NT2/D1 (cell line): ENCODE measurements around the gene RNASEH2A.

ENCODE experiments used
- DNase-seq: peaks from one replicate; pipeline ENCODE4 v3.0.0-alpha.2; 2011; ENCODE audit warnings: low read depth, low spot score
- H3K27me3 ChIP-seq: 2 replicates; pipeline ENCODE4 v1.6.0; 2011; ENCODE audit warnings: mild to moderate bottlenecking; ENCODE audit not compliant: insufficient read length, insufficient read depth
- H3K36me3 ChIP-seq: 2 replicates; pipeline ENCODE4 v1.6.1; 2011; ENCODE audit warnings: mild to moderate bottlenecking, low read length, mixed read lengths; ENCODE audit not compliant: insufficient read depth, insufficient read length
- H3K4me1 ChIP-seq: 2 replicates; pipeline ENCODE4 v1.5.1; 2011; ENCODE audit not compliant: insufficient read depth, insufficient read length
- H3K4me3 ChIP-seq: 2 replicates; pipeline ENCODE4 v1.5.1; 2011; ENCODE audit warnings: low read depth; ENCODE audit not compliant: insufficient read length
- H3K9ac ChIP-seq: 2 replicates; pipeline ENCODE4 v1.6.0; 2011; ENCODE audit warnings: low read depth; ENCODE audit not compliant: insufficient read length
- H3K9me3 ChIP-seq: 2 replicates; pipeline ENCODE4 v1.5.1; 2011; ENCODE audit warnings: mild to moderate bottlenecking, low read length; ENCODE audit not compliant: insufficient read depth
- SUZ12 ChIP-seq: IDR thresholded peaks from 2 replicates; pipeline ENCODE4 v1.6.1; 2011; ENCODE audit not compliant: insufficient read length, insufficient read depth; ENCODE audit errors: extremely low read depth
- YY1 ChIP-seq: IDR thresholded peaks from 2 replicates; pipeline ENCODE4 v1.6.1; 2011; ENCODE audit not compliant: insufficient read length, insufficient read depth
- ZNF274 ChIP-seq: IDR thresholded peaks from 2 replicates; pipeline ENCODE4 v1.6.1; 2011; ENCODE audit warnings: mild to moderate bottlenecking, low read depth, low read length

RNASEH2A gene

GRCh38 chr19:12837225-12837624 lies 30.8 kb downstream of the RNASEH2A start:
- Histone ChIP-seq H3K9ac (no peak overlapping the region), H3K4me3 (no peak overlapping the region), H3K27me3 (peaks cover 38% of the 10 kb centered on the region), H3K36me3 (no peaks in the 10 kb centered on the region), H3K9me3 (no peaks in the 10 kb centered on the region), H3K4me1 (peaks cover 17% of the 10 kb centered on the region)
- DNase-seq = no peak
- TF ChIP-seq YY1 (no peak), ZNF274 (no peak), SUZ12 (no peak)

DNA sequence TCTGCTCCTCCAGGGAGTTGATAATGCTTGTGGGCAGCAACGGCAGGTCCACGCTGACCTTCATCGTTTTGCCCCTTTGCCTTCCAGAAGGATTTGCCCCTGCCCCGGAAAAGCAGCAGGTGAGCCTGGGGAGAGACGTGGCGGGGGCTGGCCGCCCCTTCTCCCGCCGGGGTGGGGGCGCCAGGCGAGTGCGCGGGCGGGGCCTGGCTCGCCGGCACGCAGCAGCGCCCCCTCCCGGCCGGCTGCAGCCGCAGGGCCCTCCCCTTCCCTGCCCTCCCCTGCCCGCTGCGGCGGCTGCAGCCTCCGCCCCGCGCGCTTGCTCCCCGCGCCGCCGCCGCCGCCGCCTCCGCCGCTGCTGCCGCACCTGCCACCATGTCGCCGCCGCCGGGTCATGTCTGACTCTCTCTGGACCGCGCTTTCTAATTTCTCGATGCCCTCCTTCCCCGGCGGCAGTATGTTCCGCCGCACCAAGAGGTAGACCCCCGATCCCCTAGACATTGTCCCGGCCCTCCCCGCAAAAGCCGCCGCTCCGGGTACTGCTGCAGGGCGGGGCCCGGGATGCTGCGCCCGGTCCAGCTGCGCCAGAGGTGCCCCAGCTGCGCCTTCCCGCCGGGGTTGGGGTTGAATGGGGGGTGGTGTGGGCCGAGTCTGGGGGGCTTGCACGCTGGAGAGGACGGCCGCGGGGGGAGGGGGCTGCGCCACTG lies 31.9 kb downstream of the RNASEH2A start, which contains the start of gene MAST1:
Gene MAST1, plus strand, starts transcription at position 334 of the 704 bp plus-strand sequence. Its CDS starts 58 bp downstream, at position 392.
- TF ChIP-seq SUZ12 (no peak), ZNF274 (no peak), YY1 (no peak)
- Histone ChIP-seq H3K36me3 (no peaks in the 10 kb centered on the region), H3K4me3 (peak within 1 kb of the TSS; percentile 45), H3K9ac (peak within 1 kb of the TSS; percentile 65), H3K9me3 (no peaks in the 10 kb centered on the region), H3K27me3 (peaks cover 38% of the 10 kb centered on the region), H3K4me1 (peaks cover 15% of the 10 kb centered on the region)
- DNase-seq = no peak

DNA sequence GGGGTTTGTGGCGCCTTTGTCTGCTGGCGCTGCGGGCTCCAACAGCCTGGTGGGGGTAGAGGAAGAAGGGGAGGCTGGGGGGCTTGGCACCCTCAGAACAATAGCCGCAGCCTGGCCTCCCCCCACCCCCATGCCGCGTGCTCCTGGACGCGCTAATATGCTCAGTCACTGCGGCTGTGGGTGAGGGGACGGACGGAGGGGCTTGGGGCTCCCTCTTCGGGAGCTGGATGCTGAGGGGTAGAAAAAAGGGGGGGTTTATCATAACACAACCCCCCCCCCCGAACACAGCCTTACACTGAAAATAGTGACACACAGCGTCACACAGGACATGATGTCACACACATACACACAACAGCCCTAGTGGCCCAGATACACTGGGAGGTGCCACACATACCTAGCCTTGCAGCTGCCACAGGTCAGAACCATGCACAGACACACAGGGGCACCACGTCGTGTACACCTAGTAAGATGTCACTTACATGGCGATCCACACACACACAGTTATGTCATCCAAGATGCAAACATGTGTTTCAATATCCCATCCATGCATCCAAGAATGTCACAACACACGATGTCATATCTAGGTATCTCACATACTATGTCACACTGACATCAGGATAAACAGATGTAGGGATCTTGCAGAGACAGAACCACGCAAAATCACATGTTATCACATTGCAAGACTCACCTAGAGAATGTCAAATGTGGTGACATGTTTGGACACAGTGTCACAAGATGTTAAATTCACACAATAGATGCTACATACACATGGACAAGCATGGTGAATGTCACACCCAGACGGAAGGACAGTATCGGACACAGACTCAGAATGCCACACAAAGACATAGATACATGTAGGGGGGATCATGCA lies 32.7 kb downstream of the RNASEH2A start:
- peak overlapping the region; percentile 36 for H3K9ac ChIP-seq
- no peaks in the 10 kb centered on the region for H3K36me3 ChIP-seq
- no peak for TF ChIP-seq YY1
- no peak for TF ChIP-seq SUZ12
- H3K4me1 ChIP-seq = peaks cover 15% of the 10 kb centered on the region
- DNase-seq = no peak
- H3K9me3 ChIP-seq = no peaks in the 10 kb centered on the region
- H3K4me3 ChIP-seq = peak overlapping the region; percentile 45
- H3K27me3 ChIP-seq = peaks cover 38% of the 10 kb centered on the region

DNA sequence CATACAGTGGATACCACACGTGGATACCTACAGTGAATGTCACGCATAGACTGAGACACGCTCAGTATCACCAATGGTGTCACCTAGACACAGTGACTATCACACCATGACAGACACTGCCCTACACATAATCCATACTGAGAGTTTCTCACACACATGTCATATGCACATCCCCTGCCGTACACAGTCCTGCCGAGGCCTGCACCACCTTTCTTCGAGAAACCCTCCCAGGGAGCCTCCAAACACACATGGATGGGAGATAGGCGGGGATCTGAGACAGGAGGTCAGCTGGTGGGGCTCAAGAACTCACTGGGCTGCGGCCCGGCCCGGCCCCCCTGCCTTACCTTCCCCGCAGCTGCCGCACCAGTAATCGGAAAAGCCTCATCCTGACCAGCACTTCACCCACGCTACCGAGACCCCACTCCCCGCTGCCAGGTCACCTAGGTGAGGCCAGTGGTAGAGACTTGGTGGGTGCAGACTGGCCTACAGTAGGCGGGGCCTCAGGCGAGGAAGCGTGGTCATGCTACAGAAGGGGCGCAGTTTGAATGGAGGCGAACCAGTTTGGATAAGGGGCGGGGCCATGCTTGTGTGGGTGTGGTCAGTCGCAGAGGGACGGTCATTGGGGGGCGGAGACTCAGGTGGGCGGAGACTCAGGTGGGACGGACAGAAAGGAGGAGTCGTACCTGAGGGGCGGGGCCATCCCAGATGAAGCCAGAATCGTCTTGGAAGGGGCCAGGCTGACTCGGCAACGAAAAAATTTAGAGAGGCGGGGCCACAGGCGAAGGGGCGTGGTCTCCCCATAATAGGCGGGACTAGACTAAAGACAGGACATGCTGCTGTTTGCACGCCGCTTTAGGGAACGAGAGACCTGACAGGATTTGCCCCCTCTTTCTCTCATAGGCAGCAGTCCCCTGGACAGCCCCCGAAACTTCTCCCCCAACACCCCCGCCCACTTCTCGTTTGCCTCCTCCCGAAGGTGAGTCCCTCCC lies 34.0 kb downstream of the RNASEH2A start:
- H3K9ac ChIP-seq = peak overlapping the region; percentile 9
- H3K9me3 ChIP-seq = no peaks in the 10 kb centered on the region
- no peaks in the 10 kb centered on the region for H3K36me3 ChIP-seq
- no peak for TF ChIP-seq SUZ12
- TF ChIP-seq ZNF274 = no peak
- TF ChIP-seq YY1 = no peak
- DNase-seq = peak; percentile 94
- peak overlapping the region; percentile 21 for H3K4me3 ChIP-seq
- peaks cover 26% of the 10 kb centered on the region for H3K27me3 ChIP-seq
- peaks cover 20% of the 10 kb centered on the region for H3K4me1 ChIP-seq

DNA sequence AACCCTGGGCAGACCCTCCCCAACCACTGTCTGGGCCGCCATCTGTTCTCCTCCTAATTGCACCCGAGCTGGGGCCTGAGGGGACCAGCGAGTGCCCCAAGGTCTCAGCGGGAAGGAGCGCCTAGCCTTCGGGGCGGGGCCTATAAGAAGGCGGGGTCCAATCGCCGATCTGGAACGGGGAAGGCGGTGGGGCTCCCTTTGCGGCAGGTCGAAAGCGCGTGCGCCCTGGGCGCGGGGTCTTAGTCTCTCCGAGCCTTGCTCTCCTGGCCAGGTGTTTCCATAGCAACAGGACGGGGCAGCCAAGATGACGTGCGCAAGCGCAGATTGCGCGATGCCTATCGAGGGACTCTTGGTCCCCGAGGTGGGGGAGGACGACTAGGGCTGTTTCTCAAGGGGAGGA lies 34.7 kb downstream of the RNASEH2A start:
- Histone ChIP-seq H3K4me3 (peak overlapping the region; percentile 21), H3K9me3 (no peaks in the 10 kb centered on the region), H3K4me1 (peaks cover 20% of the 10 kb centered on the region), H3K27me3 (peaks cover 24% of the 10 kb centered on the region), H3K36me3 (no peaks in the 10 kb centered on the region), H3K9ac (peak overlapping the region; percentile 9)
- no peak for TF ChIP-seq ZNF274
- TF ChIP-seq YY1 = no peak
- TF ChIP-seq SUZ12 = no peak
- DNase-seq = peak; percentile 88

- Histone ChIP-seq H3K4me1 (peaks cover 20% of the 10 kb centered on the region), H3K4me3 (no peak overlapping the region), H3K36me3 (no peaks in the 10 kb centered on the region), H3K27me3 (peaks cover 30% of the 10 kb centered on the region), H3K9ac (no peak overlapping the region), H3K9me3 (no peaks in the 10 kb centered on the region)
- TF ChIP-seq ZNF274 = no peak
- no peak for TF ChIP-seq YY1
- TF ChIP-seq SUZ12 = no peak
- no peak for DNase-seq
These were observed 36.1 kb downstream of the RNASEH2A start for GRCh38 chr19:12842511-12842910.
